Brain microvascular endothelial cell (primary cell): ENCODE results near the gene NNMT.

ENCODE experiments used
- DNase-seq: peaks from one replicate; pipeline ENCODE4 v3.0.0-alpha.2; 2020
- H3K27ac ChIP-seq: fragments of 250-450 bp; sonication (Bioruptor Pico); 2 replicates; pipeline ENCODE4 v1.5.1; 2020; ENCODE audit warnings: mild to moderate bottlenecking, moderate library complexity
- H3K27me3 ChIP-seq: fragments of 250-450 bp; sonication (Bioruptor Pico); replicated peaks from 2 replicates; pipeline ENCODE4 v1.5.1; 2020; ENCODE audit warnings: mild to moderate bottlenecking
- H3K36me3 ChIP-seq: fragments of 250-450 bp; sonication (Bioruptor Pico); replicated peaks from 2 replicates; pipeline ENCODE4 v1.5.1; 2020; ENCODE audit warnings: mild to moderate bottlenecking
- H3K4me3 ChIP-seq: 2 replicates; pipeline ENCODE4 v1.5.1; 2011; ENCODE audit warnings: low read depth, mild to moderate bottlenecking, control low read depth, low read length, moderate library complexity
- in situ Hi-C: cut with HindIII; loops from 2 replicates; pipeline ENCODE4 v1.10.0; 2017; ENCODE audit warnings: low sequenced_read_pairs, low pct_ligation_motif_present
- TF ChIP-seq, protein P1 (sequence below): IDR thresholded peaks from 2 replicates; pipeline ENCODE4 v1.5.1; 2011; ENCODE audit warnings: low read depth, mild to moderate bottlenecking, moderate library complexity, low read length, control low read depth, inconsistent platforms; ENCODE audit errors: missing control alignments

Gene NNMT

DNA sequence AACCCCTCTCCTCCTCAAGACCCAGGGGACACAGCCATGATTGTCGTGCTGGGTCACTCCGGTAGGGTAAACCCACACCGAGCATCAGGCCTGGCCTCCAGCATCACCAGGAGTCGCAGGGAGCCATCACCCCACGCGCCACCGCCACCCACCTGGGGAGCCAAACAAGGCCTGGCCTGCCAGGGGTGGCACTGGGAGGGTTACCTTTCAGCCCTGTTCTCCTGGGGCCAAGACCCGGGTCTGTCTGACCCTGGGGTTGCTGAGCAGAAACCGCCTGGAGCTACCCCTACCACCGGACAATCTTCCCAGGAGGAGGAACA is 39.3 kb upstream of the NNMT start:
- in situ Hi-C loops: loop anchor here (25.0 kb wide), 2 partner anchors 220 to 345 kb away; partner anchors contain the start of gene HTR3B
- no peak overlapping the region for H3K27ac ChIP-seq
- no peak overlapping the region for H3K4me3 ChIP-seq
- H3K36me3 ChIP-seq: no peaks in the 10 kb centered on the region
- DNase-seq: no peak
- TF ChIP-seq, protein P1, sequence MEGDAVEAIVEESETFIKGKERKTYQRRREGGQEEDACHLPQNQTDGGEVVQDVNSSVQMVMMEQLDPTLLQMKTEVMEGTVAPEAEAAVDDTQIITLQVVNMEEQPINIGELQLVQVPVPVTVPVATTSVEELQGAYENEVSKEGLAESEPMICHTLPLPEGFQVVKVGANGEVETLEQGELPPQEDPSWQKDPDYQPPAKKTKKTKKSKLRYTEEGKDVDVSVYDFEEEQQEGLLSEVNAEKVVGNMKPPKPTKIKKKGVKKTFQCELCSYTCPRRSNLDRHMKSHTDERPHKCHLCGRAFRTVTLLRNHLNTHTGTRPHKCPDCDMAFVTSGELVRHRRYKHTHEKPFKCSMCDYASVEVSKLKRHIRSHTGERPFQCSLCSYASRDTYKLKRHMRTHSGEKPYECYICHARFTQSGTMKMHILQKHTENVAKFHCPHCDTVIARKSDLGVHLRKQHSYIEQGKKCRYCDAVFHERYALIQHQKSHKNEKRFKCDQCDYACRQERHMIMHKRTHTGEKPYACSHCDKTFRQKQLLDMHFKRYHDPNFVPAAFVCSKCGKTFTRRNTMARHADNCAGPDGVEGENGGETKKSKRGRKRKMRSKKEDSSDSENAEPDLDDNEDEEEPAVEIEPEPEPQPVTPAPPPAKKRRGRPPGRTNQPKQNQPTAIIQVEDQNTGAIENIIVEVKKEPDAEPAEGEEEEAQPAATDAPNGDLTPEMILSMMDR: no peak
- H3K27me3 ChIP-seq: peaks cover 16% of the 10 kb centered on the region

DNA sequence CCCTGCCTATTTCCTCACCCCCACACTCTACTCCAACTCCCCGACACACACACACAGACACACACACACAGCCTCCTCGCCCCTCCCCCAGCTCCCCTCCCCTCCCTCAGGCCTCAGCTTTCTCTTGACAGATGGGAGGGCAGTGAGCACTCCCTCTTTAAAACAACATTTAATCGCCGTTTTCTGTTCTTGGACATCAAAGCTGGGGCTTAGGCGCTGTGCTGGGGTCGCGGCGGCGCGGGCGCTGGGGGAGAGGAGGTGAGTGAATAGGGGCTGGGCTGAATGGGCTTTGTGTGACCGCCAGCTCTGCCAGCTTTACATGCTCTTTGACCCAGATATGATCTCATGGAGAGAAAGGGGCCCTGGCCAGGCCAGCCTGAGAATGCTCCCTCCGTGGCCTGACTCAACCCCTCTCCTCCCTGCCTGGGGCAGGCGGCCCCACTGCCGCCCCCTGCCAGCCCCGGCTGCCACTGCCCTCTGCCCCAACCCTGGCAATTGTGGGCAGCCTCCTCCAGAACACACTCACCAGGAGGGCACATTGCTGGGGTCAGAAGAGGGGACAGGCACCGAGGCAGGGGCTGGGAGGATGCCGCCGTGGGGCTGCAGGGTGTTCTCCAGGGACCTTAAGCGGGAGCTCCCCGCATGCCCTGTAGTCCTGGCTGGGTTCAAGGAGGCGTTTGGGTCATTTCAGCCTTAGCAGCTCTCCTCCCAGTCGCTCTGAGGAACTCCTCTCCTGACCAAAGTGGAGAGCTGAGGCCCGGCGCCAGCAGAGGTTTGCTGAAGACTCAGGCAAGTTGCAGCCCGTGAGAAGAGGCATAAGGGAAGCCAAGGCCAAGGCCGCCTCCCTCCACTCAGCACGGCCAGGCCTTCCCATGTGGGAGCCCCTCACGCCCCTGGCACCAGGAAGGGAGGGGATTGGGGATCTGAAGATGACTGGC is 38.3 kb upstream of the NNMT start:
- Histone ChIP-seq H3K27ac (no peak overlapping the region), H3K27me3 (peaks cover 17% of the 10 kb centered on the region)
- TF ChIP-seq, protein P1: peak; percentile 57

DNA sequence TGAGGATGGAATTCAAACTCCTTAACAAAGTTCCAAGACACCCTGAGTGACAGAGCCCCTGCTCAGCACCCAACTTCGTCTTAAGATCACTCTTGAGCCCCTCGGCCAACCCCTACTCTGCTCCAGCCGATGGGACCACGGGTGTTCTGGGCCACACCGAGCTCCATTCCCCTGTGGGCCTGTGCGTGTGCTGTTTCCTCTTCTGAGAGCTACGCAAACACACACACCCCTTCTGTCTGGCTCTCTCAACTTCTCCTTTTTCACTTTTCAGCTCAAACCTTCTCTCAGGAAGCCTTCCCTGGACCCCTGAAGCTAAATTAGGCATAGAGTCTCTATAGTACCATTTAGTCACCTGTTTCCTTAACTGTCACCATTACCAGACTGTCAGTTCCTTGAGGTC is 37.5 kb upstream of the NNMT start:
- H3K27me3 ChIP-seq: peaks cover 18% of the 10 kb centered on the region
- DNase-seq: no peak
- H3K36me3 ChIP-seq: no peaks in the 10 kb centered on the region
- in situ Hi-C loops: loop anchor here (25.0 kb wide), 2 partner anchors 221 to 346 kb away; partner anchors contain the start of gene HTR3B
- no peak overlapping the region for H3K4me3 ChIP-seq
- no peak overlapping the region for H3K27ac ChIP-seq
- TF ChIP-seq, protein P1: no peak

More for the DNA sequence above, 38.3 kb upstream of the NNMT start:
- Histone ChIP-seq H3K4me3 (no peak overlapping the region), H3K36me3 (no peaks in the 10 kb centered on the region)
- in situ Hi-C loops: loop anchor here (25.0 kb wide), 2 partner anchors 221 to 346 kb away; partner anchors contain the start of gene HTR3B
- no peak for DNase-seq

DNA sequence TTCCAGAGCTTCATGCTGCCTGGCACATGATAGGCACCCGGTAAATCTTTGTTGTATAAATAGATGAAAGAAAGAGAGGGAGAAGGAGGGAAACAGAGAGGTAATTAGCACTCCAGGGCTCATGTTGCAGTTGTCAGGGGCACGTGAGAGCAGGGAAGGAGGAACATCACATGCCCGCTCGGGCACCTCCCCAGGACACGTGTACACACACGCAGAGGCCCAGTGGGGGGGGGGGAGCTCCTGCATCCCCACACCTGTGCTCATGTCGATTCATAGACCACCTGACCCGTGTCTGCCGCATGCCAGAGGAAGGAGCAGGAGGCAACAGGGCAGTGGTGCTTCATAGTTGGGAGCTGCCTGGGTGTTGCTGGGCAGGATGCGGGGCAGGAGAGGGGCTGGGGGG is 37.1 kb upstream of the NNMT start:
- TF ChIP-seq, protein P1: no peak
- no peaks in the 10 kb centered on the region for H3K36me3 ChIP-seq
- no peak overlapping the region for H3K4me3 ChIP-seq
- H3K27ac ChIP-seq: no peak overlapping the region
- no peak for DNase-seq
- in situ Hi-C loops: loop anchor here (25.0 kb wide), 2 partner anchors 222 to 347 kb away; partner anchors contain the start of gene HTR3B
- peaks cover 18% of the 10 kb centered on the region for H3K27me3 ChIP-seq

DNA sequence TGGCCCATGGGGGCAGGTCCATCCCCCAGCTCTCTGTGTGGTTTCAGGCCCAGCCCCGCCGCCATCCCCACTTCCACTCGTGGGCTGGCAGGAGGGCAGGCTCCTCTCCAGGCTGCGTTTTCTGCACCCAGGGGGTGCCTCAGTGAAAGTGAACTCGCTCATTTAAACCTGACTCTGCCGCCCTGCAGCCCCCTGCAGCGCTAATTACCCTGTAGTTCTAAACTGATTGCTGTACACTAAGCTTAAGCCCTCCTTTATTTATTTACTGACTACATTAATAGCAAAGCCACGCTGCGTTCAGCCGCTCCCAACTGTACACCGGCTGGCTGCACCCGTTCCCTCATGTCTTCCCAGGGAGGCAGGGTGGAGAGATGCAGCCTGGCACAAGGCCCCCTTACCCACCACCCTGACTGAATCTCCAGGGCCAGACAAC is 36.6 kb upstream of the NNMT start:
- no peak for DNase-seq
- in situ Hi-C loops: loop anchor here (25.0 kb wide), 2 partner anchors 222 to 347 kb away; partner anchors contain the start of gene HTR3B
- Histone ChIP-seq H3K27me3 (peaks cover 18% of the 10 kb centered on the region), H3K27ac (no peak overlapping the region), H3K4me3 (no peak overlapping the region), H3K36me3 (no peaks in the 10 kb centered on the region)
- TF ChIP-seq, protein P1: no peak
